Hepatocyte (in vitro differentiated cells): ENCODE data around the gene MTHFD1L.

Experiments used
- CTCF ChIP-seq: fragments of 200-600 bp; sonication (generic); IDR thresholded peaks from 2 replicates; pipeline ENCODE4 v1.5.1; 2016; ENCODE audit warnings: antibody characterized with exemption, mild to moderate bottlenecking; ENCODE audit not compliant: poor library complexity
- EZH2 ChIP-seq: fragments of 200-600 bp; sonication (generic); IDR thresholded peaks from 2 replicates; pipeline ENCODE4 v1.6.1; 2016; ENCODE audit warnings: antibody characterized with exemption, mild to moderate bottlenecking, borderline replicate concordance

GRCh38 chr6:151018046-151018445, 152.5 kb downstream of the MTHFD1L start:
- TF ChIP-seq CTCF (no peak), EZH2 (no peak)
